DMS53 treated with DMSO at 0.1 percent for 48 hours (cell line): ENCODE measurements around the gene PDZD7.

Experiments
- DNase-seq: peaks from one replicate; lab custom pipeline; 2025; ENCODE audit not compliant: unreplicated experiment; lab: John Stamatoyannopoulos, UW

Gene PDZD7

DNA sequence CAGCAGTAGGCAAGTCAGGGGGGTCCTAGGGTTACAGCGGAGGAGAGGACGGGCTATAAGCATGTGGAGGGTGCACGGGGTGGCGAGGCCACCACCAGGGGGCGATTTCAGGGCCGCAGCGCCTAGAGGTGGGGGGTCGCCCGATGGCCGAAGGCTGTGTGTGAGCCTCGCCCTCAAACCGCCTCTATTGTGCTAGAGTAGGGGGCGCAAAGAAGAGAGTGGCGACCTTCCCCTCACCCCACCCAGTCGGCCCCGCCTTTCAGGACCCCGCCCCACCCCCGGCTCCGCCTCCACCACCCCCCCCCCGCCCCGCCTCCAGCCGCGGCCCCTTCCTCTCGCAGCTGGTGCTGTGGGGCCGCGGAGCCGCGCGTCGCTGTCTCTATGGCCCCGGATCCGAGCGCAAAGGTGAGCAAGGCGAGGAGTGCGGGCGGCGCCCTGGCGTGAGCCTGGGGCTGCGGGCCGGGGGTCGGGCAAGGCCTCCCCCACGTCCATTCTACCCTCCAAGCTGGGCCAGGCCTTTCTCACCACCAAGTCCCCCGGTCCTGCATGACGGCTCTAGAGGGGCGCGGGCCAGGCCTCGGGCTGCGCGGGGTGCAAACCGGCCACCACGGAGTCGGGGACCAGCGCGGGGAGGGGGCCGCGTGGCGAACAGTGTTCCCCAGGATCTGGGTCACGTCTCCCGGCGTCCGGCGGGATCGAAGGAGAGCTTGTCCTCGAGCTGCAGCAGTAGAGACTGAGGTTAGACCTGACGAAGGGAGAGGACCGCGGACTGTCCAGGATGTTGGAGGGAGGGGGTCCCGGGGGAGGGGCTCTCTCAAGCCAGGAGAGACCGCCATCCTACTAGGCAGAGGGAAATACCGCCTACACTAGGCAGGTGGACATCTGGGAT, 61.5 kb downstream of the PDZD7 start, which contains the start of gene SEMA4G:
TSS of gene SEMA4G (plus strand) at position 318 of the 889 bp plus-strand sequence. CDS start 3,409 bp downstream, outside the sequence.
- peak; percentile 16 for DNase-seq

DNA sequence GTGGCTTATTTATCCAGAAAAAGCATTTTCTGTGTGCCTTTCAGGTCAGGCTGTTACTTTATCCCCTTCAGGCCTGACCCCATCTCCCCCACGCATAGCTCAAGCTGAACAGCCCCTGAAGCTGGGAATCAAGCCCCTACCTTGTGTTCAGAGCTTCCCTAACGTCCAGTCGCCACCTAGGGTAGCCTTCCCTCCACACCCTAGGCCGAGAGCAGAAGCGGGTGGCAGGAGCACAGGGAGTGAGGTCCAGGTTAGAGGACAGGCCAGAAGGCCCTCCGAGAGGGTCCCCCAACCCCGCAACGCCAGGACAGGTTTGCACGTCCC, 62.1 kb downstream of the PDZD7 start:
- no peak for DNase-seq

DNA sequence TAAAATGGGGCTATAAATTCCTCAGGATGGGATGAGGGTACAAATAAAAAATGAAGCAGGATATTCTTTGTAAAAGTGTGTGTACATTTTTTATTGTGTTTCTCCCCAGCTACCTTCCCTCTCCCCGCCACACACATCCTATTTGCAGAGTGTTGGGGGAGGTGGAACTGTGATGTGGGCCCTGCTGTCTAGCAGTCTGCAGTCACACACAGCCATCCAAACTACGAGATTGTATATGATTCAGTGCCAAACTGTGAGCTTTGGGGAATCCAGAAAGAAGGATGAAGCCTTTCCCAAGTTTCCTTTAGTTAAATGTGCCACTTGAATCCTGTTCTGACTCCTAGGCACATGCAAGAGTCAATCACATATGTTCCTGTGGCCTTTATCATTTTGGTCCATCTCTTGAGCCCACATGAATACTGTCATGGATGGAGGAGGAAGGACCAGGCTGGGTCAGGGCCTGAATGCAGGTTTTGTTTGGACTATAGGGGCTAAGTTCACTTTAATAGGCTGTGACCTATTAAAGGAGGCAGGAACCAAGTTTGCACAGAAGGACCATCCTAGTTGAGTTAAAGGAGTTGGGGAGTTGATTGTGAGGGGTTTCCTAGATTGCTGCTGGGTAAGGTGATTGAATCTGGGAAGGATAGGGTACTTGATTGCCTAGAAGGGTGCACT, 62.7 kb downstream of the PDZD7 start:
- no peak for DNase-seq

- no peak for DNase-seq
These were observed 63.6 kb downstream of the PDZD7 start for GRCh38 chr10:100967332-100967731.

GRCh38 chr10:100966887-100967286, 64.0 kb downstream of the PDZD7 start:
- no peak for DNase-seq

GRCh38 chr10:100965820-100966219, 65.1 kb downstream of the PDZD7 start:
- DNase-seq = no peak

DNA sequence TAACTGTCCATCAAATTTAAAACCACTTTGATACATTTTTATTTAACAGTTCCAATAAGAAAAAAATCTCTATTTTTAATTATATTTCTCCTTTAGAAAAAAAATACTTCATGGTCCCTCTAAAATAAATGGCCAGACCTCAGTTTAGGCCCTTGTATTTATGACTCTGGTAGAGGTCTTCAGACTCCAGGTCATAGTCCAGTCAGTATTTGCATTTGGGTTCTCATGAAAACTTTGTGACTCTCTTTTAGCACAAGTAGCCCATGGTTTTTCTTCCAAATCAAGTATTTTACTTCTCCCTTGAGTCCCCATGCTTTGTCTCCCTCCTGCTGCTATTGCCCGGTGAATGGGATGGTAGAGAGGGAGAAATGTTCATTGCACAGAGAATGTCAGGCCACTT, 67.1 kb downstream of the PDZD7 start:
- DNase-seq = no peak

GRCh38 chr10:100962351-100963080, 68.4 kb downstream of the PDZD7 start:
- no peak for DNase-seq

GRCh38 chr10:100960251-100960650, 70.7 kb downstream of the PDZD7 start:
- no peak for DNase-seq
